Mammary epithelial cell (primary cell): ENCODE results near the gene PAX1.

Experiments
- EZH2 ChIP-seq: IDR thresholded peaks from 2 replicates; pipeline ENCODE4 v1.6.1; 2012; ENCODE audit warnings: low read length, inconsistent platforms, borderline replicate concordance
- TF ChIP-seq, protein P1 (sequence below), 2 donors: IDR thresholded peaks in 1 of 2; conservative IDR thresholded peaks in 1 of 2; 2 replicates each; pipeline ENCODE4 v1.5.1; 2011 to 2012; ENCODE audit warnings: inconsistent platforms in 2 of 2, low read length in 2 of 2, mild to moderate bottlenecking in 2 of 2, control low read depth in 1 of 2, low read depth in 1 of 2; ENCODE audit not compliant: insufficient read depth in 1 of 2; ENCODE audit errors: extremely low read depth in 1 of 2

DNA sequence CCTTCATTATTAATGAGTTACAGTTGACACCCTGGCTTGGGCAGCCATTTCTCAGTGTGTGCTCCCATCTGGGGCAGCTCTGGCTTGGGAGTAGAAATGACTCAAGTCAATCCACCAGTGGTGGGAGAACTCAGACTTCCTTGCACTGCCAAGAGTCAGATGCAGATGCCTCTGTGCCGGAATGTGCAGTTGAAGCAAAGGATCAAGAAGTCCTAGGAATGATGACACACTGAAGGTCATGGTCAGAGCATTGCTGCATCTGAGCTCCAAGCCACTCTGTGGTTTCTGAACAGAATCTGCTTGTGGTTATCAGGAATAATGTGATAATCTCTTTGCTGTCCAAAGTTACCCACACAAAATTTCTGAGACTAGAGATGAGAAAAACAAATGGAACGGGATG is 19.5 kb upstream of the PAX1 start:
- no peak for TF ChIP-seq EZH2
- TF ChIP-seq, protein P1, sequence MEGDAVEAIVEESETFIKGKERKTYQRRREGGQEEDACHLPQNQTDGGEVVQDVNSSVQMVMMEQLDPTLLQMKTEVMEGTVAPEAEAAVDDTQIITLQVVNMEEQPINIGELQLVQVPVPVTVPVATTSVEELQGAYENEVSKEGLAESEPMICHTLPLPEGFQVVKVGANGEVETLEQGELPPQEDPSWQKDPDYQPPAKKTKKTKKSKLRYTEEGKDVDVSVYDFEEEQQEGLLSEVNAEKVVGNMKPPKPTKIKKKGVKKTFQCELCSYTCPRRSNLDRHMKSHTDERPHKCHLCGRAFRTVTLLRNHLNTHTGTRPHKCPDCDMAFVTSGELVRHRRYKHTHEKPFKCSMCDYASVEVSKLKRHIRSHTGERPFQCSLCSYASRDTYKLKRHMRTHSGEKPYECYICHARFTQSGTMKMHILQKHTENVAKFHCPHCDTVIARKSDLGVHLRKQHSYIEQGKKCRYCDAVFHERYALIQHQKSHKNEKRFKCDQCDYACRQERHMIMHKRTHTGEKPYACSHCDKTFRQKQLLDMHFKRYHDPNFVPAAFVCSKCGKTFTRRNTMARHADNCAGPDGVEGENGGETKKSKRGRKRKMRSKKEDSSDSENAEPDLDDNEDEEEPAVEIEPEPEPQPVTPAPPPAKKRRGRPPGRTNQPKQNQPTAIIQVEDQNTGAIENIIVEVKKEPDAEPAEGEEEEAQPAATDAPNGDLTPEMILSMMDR (conservative IDR thresholded peaks at IDR 0.05 in 1 of 2, IDR thresholded peaks at IDR 0.05 in 1 of 2; ENCODE audit: extremely low read depth in 1 of 2, insufficient read depth in 1 of 2, low read depth in 1 of 2, low read length in 2 of 2) = no peak
